Measurements from ENCODE around the gene GSTK1.

GRCh38 chr7:143280566-143280965, 17.3 kb downstream of the GSTK1 start:
- TF ChIP-seq POLR2AphosphoS5 (IDR thresholded peaks at IDR 0.05; ENCODE audit: low read depth, low read length) (no peak), YY1 (IDR thresholded peaks at IDR 0.05; ENCODE audit: low read depth) (no peak), MEF2A (IDR thresholded peaks at IDR 0.05; ENCODE audit: borderline replicate concordance, low read depth) (no peak), RAD21 (IDR thresholded peaks at IDR 0.05; ENCODE audit: low read length) (no peak), TEAD4 (IDR thresholded peaks at IDR 0.05; ENCODE audit: borderline replicate concordance, insufficient read depth) (no peak), EP300 (IDR thresholded peaks at IDR 0.05; ENCODE audit: borderline replicate concordance in 1 of 2, low read depth in 1 of 2, low read length in 1 of 2) (no peak), NRF1 (IDR thresholded peaks at IDR 0.05; ENCODE audit: low read depth, low read length) (no peak), FOSL2 (IDR thresholded peaks at IDR 0.05; ENCODE audit: borderline replicate concordance, low read depth) (no peak), CTCF (IDR thresholded peaks at IDR 0.05) (no peak), EZH2phosphoT487 (IDR thresholded peaks at IDR 0.05; ENCODE audit: borderline replicate concordance, low read depth) (no peak), SIN3A (IDR thresholded peaks at IDR 0.05; ENCODE audit: borderline replicate concordance, low read depth, low read length) (no peak), TAF1 (IDR thresholded peaks at IDR 0.05; ENCODE audit: borderline replicate concordance, low read depth, low read length) (no peak), USF2 (IDR thresholded peaks at IDR 0.05; ENCODE audit: borderline replicate concordance, low read depth, low read length) (no peak), RCOR1 (IDR thresholded peaks at IDR 0.05; ENCODE audit: low read length) (no peak)
